Stimulated activated naive B cell treated with anti-CD40 and anti-IgM and Interleukin-4, amounts not matched to agents 10 μg/mL and 1 μg/mL and 100 μg/mL, for 72 hours (primary cell): ENCODE measurements around the gene CCDC188.

Experiments used
- ATAC-seq, 2 donors: fragments of 150-1000 bp; cut with Tn5 transposase; replicated peaks; 2 replicates each; pipeline ENCODE4 v1.10.0; 2021; ENCODE audit warnings: moderate library complexity in 1 of 2
- DNase-seq: peaks from one replicate; pipeline ENCODE4 v3.0.0; 2021
- H3K27ac Mint-ChIP-seq: one replicate; pipeline ENCODE4 v1.8.0; 2022; ENCODE audit warnings: mild to moderate bottlenecking, mixed read lengths
- H3K27me3 Mint-ChIP-seq, 2 donors: one replicate each; pipeline ENCODE4 v1.8.0; 2022; ENCODE audit warnings: mixed read lengths in 2 of 2
- H3K36me3 Mint-ChIP-seq, 2 donors: one replicate each; pipeline ENCODE4 v1.8.0; 2022; ENCODE audit warnings: mixed read lengths in 2 of 2, mild to moderate bottlenecking in 1 of 2
- H3K4me1 Mint-ChIP-seq, 2 donors: one replicate each; pipeline ENCODE4 v1.8.0; 2022; ENCODE audit warnings: mixed read lengths in 2 of 2, mild to moderate bottlenecking in 1 of 2
- H3K4me3 Mint-ChIP-seq, 2 donors: one replicate each; pipeline ENCODE4 v1.8.0; 2022; ENCODE audit warnings: mild to moderate bottlenecking in 2 of 2, mixed read lengths in 2 of 2, moderate library complexity in 1 of 2
- H3K9me3 Mint-ChIP-seq, 2 donors: one replicate each; pipeline ENCODE4 v1.8.0; 2022; ENCODE audit warnings: mixed read lengths in 2 of 2, mild to moderate bottlenecking in 1 of 2

Gene CCDC188

DNA sequence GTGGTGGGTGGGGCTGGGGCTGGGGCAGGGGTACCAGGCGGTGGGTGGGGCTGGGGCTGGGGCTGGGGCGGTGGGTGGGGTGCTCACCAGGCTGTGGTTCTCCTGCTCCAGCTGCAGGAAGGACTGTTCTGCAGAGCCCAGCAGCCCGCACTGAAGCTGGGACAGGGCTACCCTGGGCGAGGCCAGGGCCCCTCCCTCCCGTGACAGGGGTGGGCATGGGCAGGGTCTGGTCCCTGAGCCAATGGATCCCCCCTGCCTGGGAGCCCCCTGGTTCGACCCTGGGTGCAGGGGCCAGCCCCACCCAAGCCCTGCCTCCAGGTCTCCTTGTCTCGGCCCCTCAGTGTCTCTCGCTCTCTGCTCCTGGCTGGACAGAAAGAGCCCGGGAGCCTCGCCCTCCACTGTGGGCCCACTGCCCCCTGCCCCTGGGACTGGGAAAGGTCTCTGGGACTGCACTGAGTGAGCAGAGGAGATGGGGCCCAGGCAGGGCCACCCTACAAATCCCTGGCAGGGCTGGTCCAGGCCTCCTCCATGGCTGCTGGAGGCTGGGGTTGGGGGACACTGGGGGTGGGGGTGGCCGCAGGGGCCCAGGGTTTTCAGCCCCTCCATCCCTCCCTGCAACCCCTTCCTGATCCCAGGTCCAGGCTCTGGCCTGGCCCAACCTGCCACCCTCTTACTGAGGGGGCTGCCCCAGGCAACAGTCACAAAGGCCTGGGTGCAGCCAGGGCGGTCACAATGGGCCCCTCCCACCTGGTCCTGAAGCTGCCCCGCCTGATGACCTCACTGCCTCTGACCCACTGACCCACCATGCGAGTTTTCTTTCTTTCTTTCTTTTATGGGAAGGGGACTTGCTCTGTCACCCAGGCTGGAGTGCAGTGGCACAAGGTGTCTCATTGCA, at the start of gene CCDC188:
Gene CCDC188 (minus strand): TSS at position 675 of the 895 bp plus-strand sequence. CDS start 69 bp downstream, at position 606.
- Mint-ChIP-seq H3K4me1 (peaks cover 4 to 14% of the 10 kb centered on the region in 2 donors), H3K36me3 (peaks cover 1 to 3% of the 10 kb centered on the region in 2 donors), H3K27me3 (no peaks in the 10 kb centered on the region), H3K4me3 (no peak within 1 kb of the TSS), H3K27ac (peak within 1 kb of the TSS; percentile 14), H3K9me3 (no peaks in the 10 kb centered on the region)
- ATAC-seq (no peak), DNase-seq (no peak)

DNA sequence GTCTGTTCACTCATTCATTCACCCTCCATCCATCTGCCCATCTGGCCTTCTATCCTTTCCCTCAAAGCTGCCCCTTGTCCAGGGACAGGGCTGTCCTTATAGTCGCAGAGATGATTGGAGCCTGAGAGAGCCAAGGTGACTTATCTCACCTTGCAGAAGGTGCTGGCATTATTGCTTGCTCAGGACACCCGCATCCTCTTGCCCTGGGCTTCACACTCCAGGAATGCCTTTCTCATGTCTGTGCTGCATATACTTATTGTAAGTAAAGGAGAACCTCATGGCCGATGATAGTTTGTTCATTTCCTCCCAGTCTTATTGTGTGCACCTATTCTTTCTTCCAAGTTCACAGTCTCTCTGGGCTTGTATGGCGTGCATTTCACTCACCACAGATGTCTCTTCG, 49.1 kb upstream of the CCDC188 start:
- H3K4me3 Mint-ChIP-seq: no peak overlapping the region
- no peak overlapping the region for H3K27ac Mint-ChIP-seq
- peaks cover 4 to 7% of the 10 kb centered on the region in 2 donors for H3K27me3 Mint-ChIP-seq
- H3K36me3 Mint-ChIP-seq: no peaks in the 10 kb centered on the region
- no peak for DNase-seq
- no peaks in the 10 kb centered on the region for H3K9me3 Mint-ChIP-seq
- ATAC-seq: no peak
- H3K4me1 Mint-ChIP-seq: no peaks in the 10 kb centered on the region

DNA sequence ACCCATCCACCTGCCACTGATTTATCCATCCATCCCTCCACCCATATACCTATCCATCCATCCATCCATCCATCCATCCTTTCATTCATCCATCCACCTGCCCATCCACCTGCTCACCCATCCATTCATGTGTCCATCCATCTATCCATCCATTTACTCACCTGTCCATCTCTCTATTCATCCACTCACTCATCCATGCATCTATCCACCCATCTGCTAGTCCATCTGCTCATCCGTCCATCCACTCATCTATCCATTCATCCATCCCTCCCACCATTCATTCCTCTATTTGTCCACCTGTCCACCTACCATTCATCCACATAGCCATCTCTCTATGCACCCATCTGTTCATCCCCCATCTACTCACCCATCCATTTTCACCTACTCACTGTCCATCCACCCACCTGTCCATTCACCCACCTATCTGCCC, 48.6 kb upstream of the CCDC188 start:
- H3K9me3 Mint-ChIP-seq: no peaks in the 10 kb centered on the region
- H3K4me3 Mint-ChIP-seq: no peak overlapping the region
- no peak overlapping the region for H3K27ac Mint-ChIP-seq
- peaks cover 4 to 7% of the 10 kb centered on the region in 2 donors for H3K27me3 Mint-ChIP-seq
- no peaks in the 10 kb centered on the region for H3K36me3 Mint-ChIP-seq
- no peak for ATAC-seq
- no peaks in the 10 kb centered on the region for H3K4me1 Mint-ChIP-seq
- DNase-seq: no peak

DNA sequence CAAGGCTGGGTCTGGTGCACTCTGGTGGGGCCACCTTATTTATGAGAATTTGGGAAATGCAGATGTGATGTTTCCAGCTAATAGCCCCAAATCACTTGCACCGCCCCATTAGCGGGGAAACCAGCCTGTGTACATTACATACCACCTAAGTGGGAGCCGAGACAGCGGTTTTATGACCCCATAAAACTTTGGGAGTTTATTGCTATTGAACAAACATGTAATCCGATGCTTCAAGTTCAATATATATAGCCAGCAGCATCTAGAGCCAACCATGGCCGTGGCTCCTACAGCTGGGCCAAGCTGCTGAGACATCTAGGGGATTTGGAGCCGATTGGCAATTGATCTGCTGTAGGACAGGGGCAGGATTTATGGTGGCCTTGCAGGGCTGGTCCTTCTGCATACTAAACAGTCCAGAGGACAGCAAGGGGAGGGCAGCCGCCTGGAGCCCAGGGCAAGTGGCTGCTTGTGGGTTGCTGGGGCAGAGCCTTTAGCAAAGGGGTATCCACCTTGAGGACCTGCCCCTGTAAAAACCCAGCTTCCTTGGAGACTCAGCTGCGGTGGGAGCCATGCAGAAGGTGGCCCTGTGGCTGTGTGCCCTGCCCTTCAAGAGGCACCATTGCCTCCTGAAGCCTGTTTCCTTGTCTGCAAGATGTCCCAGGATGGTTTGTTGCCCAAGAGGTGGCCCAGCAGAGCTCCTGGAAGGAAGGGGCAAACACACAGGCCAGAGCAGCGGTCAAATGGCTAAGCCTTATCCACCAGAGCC, 47.9 kb upstream of the CCDC188 start:
- Mint-ChIP-seq H3K4me1 (no peaks in the 10 kb centered on the region), H3K9me3 (no peaks in the 10 kb centered on the region), H3K36me3 (no peaks in the 10 kb centered on the region), H3K27ac (no peak overlapping the region), H3K27me3 (peaks cover 4 to 7% of the 10 kb centered on the region in 2 donors), H3K4me3 (no peak overlapping the region)
- DNase-seq: no peak
- ATAC-seq: no peak

DNA sequence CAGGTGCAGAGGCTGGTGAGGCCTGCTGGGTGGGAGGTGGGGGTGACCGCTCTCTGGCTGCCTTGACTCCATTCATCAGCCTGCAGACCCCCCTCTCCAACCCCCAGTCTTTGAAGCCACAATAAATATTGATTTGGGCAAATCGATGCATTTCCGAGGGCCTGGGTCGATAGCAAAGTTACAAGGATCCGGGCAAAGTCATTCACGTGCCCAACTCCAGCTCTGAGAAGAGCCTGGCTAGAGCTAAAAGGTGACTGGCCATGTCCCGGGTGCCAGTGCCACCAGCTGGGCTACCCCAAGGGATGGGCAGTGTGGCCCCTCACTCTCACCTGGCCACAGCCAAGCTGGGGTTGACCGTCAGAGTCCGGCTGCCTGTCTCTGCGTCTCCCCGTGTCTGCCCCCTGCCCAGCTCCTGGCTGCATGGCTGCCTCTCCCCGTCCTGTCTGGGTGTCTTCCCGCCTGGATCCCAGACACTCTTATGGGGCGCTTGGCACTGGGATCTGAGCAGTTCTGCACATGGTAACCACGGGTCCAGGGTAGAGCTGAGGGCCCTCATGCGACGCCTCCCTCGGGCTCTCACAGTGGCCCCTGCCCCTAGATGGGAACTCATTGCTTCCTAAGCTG, 46.7 kb upstream of the CCDC188 start:
- Mint-ChIP-seq H3K4me3 (no peak overlapping the region), H3K9me3 (no peaks in the 10 kb centered on the region), H3K4me1 (no peaks in the 10 kb centered on the region), H3K27me3 (peaks cover 4 to 7% of the 10 kb centered on the region in 2 donors), H3K27ac (no peak overlapping the region), H3K36me3 (no peaks in the 10 kb centered on the region)
- DNase-seq: no peak
- ATAC-seq: no peak

DNA sequence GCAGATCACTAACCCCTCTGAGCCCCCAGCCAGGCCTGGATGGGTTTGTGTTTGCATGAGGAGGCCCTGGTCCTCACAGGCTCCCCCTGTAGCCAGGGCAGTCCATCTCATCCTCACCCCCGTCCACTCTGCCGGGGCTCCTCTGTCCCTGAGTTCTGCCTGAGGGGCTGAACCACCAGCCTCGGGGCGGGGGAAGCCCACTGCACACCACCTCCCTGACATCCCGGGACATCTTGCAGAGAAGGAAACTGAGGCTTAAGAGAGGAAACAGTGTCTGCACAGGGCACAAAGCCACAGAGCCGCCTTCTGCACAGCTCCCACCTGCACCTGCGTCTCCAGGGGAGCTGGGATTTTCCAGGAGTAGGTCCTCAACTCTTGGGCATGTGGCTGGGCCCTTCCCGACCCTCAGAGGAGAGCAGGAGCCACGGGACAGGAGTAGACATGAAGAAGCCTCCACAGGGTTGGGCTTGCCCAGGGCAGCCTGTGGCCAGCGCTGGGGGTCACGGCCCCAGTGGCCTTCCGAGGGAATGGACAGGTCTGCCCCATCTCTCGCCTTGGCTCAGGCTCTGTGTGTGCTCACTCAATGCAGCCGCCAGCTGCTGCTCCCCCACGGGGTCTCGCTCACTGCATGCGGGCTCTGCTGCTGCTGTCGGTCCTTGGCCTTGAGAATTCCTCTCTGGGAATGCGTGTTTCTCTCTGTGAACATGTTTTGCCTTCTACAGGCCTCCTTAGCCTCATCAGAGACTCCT, 45.4 kb upstream of the CCDC188 start:
- Mint-ChIP-seq H3K4me1 (no peaks in the 10 kb centered on the region), H3K27me3 (peaks cover 0 to 4% of the 10 kb centered on the region in 2 donors), H3K4me3 (no peak overlapping the region), H3K36me3 (no peaks in the 10 kb centered on the region), H3K9me3 (no peaks in the 10 kb centered on the region), H3K27ac (no peak overlapping the region)
- ATAC-seq: no peak
- no peak for DNase-seq

DNA sequence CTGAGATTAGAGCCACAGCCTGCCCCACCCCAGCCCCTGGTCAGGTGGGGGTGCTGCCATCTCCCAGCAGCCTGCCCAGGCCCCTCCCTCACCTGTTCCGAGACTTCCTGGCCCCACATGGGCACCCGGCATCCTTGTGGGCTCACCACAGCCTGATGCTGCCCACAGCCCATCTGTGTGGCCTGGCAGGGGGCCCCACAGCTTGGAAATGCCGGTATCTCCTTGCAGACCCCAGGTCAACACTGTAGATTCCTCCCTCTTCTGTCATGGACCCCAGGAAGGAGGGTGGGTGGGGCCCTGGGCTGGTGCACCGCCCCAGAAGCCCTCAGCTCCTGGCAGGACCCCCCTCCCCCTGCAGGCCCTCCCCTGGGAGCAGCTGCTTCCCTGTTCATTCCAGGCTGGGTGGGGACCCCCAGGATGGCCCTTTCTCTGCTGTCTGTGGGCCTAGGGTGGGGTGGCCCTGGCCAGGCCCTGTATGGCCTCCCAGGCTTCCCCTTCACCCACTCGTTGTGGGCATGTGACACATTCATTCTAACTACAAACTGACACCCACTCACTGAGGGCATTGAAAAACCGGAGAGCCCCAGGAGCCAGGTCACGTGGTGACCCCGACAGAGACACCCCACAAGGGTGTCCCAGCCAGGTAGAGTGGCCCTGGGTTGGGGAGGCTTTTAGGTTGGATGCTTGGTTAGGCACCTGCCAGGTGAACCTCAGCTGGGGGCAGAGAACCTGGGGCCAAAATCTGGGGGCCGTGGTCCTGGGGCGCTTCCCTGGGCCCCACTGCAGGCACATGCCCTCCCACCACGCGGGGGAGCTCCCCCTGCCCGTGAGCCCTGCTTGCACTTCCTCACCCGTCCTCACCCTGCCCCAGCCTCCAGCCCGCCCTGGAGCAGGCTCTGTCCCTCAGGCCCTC, 44.1 kb upstream of the CCDC188 start:
- no peaks in the 10 kb centered on the region for H3K4me1 Mint-ChIP-seq
- no peak overlapping the region for H3K27ac Mint-ChIP-seq
- H3K9me3 Mint-ChIP-seq: no peaks in the 10 kb centered on the region
- H3K4me3 Mint-ChIP-seq: no peak overlapping the region
- no peak for DNase-seq
- no peaks in the 10 kb centered on the region for H3K36me3 Mint-ChIP-seq
- ATAC-seq: peak; percentile 26 to 45
- peaks cover 0 to 4% of the 10 kb centered on the region in 2 donors for H3K27me3 Mint-ChIP-seq

DNA sequence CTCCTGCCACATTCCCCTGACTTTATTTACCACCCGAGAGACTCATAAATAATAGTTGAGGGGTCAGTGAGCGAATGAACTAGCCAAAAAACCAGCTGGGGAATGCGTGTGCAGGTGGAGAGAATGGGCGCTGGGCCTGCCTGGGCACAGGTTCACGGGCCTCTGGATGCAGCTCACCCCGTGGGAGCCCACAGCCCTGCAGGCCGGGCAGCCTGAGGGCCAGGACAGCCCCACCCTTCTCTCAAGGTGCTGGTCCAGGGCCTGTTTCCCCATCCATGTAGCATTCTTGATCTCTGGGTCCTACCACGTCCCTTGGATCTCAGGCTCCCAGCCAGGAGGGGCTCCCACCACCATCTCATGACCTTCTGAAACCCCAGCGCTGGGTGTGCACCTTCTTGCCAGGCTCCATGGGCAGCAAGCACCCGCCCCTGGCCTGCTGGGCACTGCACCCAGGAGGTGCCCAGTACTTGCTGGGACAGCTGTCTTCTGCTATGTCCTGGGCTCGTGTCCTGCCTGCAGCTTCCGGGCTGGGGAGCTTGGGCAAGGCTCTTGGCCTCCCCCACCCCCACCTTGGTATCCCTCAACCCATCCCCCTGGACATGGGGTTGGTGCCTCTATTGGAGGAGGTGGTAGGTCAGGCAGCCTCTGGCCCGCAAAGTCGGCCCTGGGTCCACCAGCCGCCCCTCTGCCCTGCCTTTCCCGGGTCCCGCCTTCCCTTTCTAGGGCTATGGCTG, 43.1 kb upstream of the CCDC188 start:
- peaks cover 0 to 4% of the 10 kb centered on the region in 2 donors for H3K27me3 Mint-ChIP-seq
- H3K36me3 Mint-ChIP-seq: no peaks in the 10 kb centered on the region
- DNase-seq (no peak), ATAC-seq (no peak)
- H3K27ac Mint-ChIP-seq: no peak overlapping the region
- H3K4me3 Mint-ChIP-seq: no peak overlapping the region
- H3K4me1 Mint-ChIP-seq: no peaks in the 10 kb centered on the region
- no peaks in the 10 kb centered on the region for H3K9me3 Mint-ChIP-seq

DNA sequence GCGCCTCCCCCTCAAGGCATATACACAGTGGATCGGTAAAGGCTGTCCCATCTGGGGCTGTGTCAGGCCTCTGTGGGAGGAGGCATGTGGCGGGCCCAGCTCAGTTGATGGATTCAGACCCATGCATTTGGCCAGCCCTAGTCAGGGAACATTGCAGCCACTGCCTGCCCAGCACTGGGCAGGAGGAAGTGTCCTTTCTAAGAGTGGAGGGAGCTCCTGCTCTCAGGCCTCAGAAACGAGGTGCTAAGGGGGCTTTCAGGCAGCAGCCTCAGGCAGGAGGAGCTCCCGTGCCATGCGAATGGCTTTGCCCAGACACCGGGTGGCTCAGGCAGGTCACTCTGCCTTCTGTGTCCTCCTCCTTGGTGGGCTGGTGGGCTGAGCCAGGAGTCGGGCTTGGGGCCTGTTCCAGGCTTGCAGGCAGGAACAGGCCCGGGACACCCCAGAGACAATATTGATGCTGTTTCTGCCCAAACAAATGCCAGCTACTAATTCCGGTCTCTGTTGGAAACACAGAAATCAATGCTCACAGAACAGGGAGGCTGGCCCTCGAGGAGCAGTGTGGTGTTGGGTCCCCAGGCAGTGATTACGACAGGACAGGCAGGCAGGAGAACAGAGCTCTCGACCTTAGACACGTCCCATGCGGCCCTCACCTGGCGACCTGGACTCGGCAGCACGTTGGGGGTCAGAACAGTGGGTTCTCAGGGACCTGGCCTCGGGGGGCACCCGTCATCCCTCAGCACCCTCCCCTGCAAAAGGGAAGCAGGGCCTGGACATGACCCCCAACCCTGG, 42.3 kb upstream of the CCDC188 start:
- Mint-ChIP-seq H3K9me3 (no peaks in the 10 kb centered on the region), H3K36me3 (no peaks in the 10 kb centered on the region), H3K4me3 (no peak overlapping the region), H3K27ac (no peak overlapping the region), H3K4me1 (no peaks in the 10 kb centered on the region), H3K27me3 (peaks cover 0 to 4% of the 10 kb centered on the region in 2 donors)
- ATAC-seq (no peak), DNase-seq (no peak)

DNA sequence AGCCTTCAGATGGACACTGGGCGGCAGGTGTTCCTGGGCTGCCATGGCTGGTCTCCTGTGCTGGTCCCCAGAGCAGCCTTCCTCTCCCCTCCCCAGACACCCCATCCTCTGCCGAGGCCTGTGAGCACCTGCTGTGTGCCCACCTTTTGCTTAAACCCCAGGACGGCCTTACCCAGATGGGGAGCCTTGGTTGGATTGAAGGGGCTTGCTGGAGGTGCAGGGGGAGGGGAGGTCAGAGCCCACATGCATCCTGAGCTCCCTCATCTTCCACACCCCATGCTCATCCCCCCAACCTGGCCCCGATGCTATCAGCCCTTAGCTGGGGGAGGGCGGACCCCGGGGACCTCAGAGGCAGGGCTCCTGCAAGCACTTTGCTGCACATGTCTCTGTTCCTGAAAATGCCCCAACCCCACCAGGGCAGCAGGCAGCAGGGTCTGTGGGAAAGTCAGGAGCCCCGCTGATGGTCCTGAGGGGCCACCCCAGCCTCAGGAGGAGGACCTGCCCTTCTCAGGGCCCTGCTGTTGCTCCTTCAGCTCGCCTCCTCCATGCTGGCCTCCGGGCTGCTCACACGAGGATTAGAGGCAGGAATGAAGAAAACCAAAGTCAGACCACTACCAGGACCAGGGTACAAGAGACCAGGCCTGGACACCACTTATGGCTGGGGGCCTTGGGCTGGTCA, 41.6 kb upstream of the CCDC188 start:
- ATAC-seq: no peak
- no peak for DNase-seq
- Mint-ChIP-seq H3K36me3 (no peaks in the 10 kb centered on the region), H3K4me3 (no peak overlapping the region), H3K9me3 (no peaks in the 10 kb centered on the region), H3K4me1 (no peaks in the 10 kb centered on the region), H3K27ac (no peak overlapping the region), H3K27me3 (no peaks in the 10 kb centered on the region)

DNA sequence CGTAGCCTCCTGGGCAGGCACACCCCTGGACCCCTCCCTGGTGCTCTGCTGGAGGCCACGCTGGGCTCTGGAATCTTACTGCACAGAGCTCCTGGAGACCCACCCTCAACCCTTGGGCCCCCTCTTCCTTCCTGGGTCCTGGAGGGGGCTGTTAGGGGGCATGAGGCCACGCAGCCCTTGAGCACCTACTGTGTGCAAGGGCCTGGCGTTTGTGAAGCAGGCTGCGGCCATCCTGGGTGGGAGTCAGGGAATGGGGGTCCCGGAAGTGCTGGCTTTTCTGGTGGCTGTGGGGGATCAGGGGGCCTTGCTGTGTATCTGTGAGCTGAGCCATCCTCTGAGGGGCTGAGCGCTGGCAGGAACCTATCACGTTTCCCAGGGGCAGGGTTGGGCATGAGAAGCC, 40.9 kb upstream of the CCDC188 start:
- DNase-seq (no peak), ATAC-seq (no peak)
- no peaks in the 10 kb centered on the region for H3K27me3 Mint-ChIP-seq
- no peak overlapping the region for H3K4me3 Mint-ChIP-seq
- H3K4me1 Mint-ChIP-seq: no peaks in the 10 kb centered on the region
- H3K27ac Mint-ChIP-seq: no peak overlapping the region
- H3K36me3 Mint-ChIP-seq: no peaks in the 10 kb centered on the region
- H3K9me3 Mint-ChIP-seq: no peaks in the 10 kb centered on the region
